Loucy (cell line): ENCODE measurements around the gene TMIGD1.

Experiments
- CTCF ChIP-seq: fragments of 200-600 bp; sonication (generic); conservative IDR thresholded peaks from 2 replicates; pipeline ENCODE4 v1.5.1; 2014; ENCODE audit warnings: mild to moderate bottlenecking, antibody characterized with exemption, low read length
- EZH2phosphoT487 ChIP-seq: fragments of 200-600 bp; IDR thresholded peaks from 2 replicates; pipeline ENCODE4 v1.6.1; 2018; ENCODE audit warnings: antibody characterized with exemption, mild to moderate bottlenecking, moderate library complexity, borderline replicate concordance

DNA sequence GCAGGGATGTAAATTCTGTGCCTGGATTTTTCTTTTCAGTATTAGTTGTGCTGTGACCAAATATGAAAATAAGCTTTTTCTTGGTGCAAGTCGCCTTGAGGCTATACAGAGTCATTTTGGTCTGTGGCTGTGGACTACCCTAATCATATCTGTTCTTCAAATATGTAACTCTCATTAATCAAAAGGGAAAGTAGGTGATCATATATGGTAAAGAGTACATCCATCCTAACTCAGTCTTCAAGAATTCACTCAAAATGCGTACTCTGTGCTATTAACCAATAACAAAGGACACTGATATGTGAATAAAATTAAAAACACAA lies 47.4 kb upstream of the TMIGD1 start:
- TF ChIP-seq CTCF (no peak), EZH2phosphoT487 (no peak)
